NCI-H1048 (cell line): ENCODE results near the gene CSRP1.
"Not testable (repeated sequence)": the region's sequence is repeated elsewhere in the genome, so short reads cannot be mapped to it uniquely, and the experiment has no call there.

Source experiments
- DNase-seq: peaks from one replicate; lab custom pipeline; 2025; lab: John Stamatoyannopoulos, UW

The CSRP1 gene

DNA sequence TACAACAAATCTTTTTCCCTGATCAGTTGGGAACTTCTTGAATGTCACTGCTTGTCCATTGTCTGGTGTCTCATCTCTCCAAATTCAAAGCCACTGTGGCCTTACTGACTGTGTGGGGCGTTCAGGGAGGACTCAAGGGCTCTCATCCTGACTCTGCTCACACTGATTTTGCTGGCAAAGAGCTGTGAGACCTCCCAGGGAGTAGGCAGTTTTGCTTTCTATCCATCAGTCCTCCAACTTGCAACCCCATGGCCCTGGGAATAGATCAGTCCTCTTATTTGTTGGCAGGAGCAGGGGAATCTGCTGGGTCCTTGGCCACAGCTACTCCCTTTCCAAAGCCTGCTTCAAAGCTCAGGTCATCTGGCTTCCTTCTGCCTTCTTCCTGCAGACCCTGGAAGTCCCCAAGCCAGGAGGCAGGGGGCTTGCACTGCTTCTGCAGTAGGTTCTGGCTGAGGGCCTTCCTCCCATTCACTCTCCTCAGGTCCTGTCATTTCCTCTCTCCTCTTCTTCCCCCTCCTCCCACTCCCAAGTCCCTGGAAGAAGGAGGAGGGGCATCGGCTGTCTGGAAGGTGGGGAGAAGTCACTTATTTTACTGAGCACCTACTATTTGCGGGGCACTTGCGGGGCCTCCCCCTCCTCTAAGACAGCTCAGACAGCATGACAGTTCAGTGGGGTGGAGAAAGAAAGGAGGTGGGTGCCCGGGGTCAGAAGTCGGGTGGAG, 31.1 kb upstream of the CSRP1 start:
- DNase-seq: no peak

- no peak for DNase-seq
Measured at GRCh38 chr1:201537467-201537866, 30.5 kb upstream of the CSRP1 start.

DNA sequence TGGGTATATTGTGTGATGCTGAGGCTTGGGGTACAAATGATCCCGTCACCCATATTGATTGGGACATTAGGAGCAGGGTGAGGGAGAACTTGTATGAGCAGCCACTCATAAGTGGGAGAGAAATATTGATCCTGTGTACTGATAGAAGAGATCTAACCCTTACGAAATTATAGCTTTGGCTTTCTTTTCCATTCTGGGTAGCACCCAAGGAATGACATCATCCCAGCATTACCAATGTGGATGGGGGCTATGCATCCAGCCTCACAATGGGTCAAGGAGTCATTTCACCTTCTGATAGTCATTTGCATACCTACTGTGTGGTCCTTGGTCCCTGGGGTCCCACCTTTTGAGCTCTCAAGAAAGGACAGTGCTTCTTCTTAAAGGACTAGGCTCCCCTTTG, 30.1 kb upstream of the CSRP1 start:
- DNase-seq: no peak

DNA sequence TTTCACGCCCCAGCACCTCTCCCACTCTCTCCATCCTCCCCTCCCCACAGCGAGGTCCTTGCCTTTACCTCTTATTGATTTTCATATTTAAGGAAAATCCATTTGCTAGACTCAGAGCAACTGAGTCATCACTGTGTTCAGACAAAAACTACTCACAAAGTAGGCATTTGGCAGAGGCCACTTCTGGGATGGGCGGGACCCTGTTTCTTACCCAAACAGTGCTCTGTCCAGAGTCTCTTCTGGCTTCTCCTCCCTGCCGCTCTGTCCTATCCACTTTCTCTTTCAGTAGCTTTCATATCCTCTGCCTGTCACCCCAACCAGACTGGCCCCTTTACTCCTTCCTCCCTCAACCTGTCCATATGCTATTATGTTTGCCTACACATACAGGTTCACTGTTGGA, 29.6 kb upstream of the CSRP1 start:
- no peak for DNase-seq

GRCh38 chr1:201535919-201536245, 29.0 kb upstream of the CSRP1 start:
- DNase-seq: no peak

- no peak for DNase-seq
Measured at GRCh38 chr1:201535046-201535918, 28.4 kb upstream of the CSRP1 start.

DNA sequence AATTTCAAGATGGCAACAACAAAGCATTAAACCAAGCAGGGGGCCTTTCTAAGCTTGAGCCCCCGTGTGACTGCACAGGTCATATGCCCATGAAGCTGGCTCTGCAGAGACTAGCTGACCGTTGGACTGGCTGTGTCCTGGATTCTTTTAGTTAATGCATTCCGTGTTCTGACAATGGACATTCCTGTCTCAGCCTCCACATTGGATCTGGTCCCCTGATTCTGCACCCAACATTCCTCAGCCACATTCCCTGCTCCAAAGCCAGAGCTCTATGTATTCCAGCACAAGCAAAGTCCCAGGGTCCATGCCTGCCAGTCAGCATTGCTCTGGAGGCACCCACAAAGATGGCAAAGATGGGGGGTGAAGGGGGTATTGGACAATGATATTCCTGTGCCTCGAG, 26.9 kb upstream of the CSRP1 start:
- DNase-seq: no peak

GRCh38 chr1:201531551-201532425, 24.9 kb upstream of the CSRP1 start:
- DNase-seq: no peak

DNA sequence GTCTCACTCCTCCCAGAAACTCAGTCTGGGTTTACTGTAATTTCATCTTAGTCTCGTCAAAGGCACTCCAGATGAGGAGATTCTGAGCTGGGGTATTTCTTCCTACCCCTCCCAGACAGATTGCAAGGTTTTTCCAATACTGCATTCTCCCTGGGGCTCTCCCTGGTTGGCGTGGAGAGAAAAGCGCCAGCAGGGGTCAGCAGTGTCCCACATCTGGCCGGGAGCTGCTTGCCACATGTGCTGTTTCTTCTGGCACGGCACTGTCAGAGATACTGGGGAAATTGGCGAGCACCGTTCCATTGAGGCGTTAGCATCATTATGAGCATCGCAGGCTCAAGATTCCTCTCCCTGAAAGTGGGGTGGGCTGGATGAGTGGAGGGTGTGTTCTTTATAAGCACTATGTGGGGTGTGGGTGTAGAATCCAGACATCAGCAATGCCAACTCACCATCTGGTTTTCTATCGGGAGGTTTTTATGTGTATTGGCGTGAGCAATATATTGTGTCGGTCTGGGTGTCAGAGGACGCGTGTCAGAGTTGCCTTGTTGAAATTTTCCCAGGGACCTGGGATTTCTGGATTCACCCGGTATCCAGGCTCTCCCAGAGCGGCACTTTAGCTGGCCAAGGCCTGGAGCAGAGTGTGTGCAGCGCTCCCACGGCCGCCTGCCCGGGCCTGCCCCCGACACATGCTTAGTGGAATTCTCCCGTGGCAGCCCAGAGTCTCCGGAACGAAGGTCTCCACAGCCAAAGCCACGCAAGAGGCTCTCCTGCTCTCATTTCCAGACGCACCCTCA, 24.0 kb upstream of the CSRP1 start:
- DNase-seq: no peak

DNA sequence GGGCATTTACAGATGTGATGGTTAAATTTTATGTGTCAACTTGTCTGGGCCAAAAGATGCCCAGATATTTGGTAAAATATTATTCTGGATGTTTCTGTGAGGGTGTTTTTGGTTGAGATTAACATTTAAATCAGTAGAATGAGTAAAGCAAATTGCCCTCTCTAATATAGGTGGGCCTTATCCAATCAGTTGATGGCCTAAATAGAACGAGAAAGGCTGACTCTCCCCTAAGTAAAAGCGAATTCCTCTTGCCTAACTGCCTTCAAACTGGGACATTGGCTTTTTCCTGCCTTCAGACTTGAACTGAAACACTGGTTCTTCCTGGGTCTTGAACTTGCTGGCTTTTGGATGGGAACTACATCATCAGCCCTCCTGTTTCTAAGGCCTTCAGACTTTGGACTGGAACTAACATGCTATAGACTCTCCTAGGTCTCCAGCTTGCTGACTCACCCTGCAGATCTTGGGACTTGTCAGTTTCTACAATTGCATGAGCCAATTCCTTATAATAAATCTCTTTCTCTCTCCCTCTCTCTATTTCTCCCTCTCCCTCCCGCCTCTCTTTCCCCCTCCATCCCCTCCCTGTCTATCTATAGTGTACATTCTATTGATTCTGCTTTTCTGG, 21.8 kb upstream of the CSRP1 start:
- DNase-seq: no peak

DNA sequence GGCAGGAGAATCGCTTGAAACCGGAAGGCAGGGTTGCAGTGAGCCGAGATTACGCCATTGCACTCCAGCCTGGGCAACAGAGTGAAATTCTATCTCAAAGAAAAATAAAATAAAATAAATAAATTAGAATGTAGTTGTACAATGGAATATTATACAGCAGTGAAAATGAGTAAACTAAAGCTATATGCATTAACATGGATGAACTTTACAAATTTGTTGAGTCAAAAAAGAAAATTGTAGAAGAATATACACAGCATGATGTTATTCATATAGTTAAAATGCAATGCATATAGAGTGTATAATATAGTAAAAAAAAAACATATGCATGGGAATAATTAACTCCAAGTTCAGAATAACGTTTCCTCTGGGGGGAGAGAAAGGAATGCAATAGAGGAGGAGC, 21.0 kb upstream of the CSRP1 start:
- DNase-seq: no peak

DNA sequence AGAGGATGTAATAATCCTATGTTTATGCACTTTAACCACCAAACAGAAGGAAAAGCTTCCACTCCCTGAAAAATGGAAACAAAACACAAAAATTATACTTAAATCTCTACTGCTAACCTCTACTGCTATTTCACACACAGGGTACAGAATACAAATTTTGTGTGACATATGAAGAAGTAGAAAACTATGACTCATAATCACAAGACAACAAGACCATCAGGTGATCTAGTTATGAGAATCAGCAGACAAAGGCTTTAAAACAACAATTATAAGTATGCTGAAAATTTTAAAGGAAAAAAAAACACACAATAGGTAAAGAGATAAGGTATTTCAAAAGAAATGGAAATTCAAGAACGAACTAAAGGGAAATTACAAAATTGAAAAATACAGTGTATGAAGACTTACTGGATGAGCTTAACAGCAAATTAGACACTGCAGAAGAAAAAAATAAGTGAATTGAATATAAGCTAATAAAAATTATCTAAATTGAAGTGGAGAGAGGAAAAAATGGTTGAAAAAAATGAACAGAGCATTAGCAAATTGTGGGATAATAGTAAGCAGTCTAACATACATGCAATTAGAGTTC, 18.4 kb upstream of the CSRP1 start:
- no peak for DNase-seq

- DNase-seq: not testable (repeated sequence)
Measured at GRCh38 chr1:201520046-201520575, 13.2 kb upstream of the CSRP1 start.

GRCh38 chr1:201518071-201518470, 11.1 kb upstream of the CSRP1 start:
- DNase-seq: no peak

GRCh38 chr1:201517631-201518030, 10.7 kb upstream of the CSRP1 start:
- no peak for DNase-seq

DNA sequence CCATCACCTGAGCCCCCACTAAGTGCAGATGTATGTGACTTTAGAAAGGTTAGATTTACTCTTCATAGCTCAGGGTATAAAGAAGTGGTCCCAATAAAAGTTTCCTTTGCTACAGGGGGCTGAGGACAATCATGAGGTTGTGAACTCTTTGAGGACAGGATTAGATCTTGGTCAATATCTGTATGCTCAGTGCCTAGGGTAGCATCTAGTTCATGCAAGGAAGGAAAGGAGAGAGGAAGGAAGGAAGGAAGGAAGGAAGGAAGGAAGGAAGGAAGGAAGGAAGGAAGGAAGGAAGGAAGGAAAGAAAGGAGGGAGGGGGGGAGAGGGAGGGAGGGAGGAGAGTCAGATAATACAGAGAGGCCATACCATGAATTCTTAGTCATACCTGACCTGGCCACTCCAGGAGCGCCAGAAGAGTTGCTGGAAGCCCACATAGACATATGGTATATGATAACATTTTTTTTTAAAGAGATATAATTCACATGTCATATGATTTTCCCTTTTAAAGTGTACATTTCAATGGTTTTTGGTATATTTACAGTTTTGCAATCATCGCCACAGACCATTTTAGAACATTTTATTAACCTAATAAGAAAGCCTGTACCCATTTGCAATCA, 9.7 kb upstream of the CSRP1 start:
- no peak for DNase-seq

DNA sequence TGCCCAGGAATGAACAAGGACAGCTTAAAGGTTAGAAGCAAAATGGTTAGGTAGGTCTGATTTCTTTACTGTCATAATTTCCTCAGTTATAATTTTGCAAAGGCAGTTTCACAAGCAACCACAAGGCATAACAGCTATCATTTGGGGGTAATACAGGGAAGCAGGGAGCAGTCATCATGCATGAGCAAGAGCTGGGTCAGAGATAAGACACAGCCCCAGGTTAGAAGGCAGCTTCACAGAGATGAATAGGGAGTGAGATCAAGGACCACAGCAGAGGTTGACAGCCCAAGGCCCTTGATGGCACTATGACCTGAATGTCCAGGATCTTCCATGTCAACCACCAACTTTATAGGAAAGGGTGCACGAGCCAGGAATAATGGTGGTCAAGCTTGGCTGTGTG, 9.0 kb upstream of the CSRP1 start:
- DNase-seq: no peak

DNA sequence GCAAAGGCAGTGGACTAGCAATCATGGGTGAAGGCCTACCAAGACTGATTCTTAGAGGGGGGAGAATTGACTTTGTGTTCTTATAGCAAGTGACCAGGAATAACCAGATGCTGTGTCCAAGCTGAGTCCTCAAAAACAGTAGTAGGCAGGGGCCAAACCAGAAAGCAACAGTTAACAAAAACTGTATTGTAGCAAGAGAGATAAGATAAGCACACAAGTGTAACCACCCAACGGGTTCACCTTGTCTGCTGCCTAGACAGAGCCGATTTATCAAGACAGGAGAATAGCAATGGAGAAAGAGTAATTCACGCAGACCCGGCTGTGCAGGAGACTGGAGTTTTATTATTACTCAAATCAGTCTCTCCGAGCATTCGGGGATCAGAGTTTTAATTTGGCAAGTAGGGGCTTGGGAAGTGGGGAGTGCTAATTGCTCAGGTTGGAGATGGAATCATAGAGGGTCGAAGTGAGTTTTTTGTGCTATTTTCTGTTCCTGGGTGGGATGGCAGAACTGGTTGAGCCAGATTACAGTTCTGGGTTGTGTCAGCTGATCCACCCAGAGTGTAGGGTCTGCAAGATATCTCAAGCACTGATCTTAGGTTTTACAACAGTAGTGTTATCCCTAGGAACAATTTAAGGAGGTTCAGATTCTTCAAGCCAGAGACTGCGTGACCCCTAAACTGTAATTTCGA, 8.3 kb upstream of the CSRP1 start:
- no peak for DNase-seq

DNA sequence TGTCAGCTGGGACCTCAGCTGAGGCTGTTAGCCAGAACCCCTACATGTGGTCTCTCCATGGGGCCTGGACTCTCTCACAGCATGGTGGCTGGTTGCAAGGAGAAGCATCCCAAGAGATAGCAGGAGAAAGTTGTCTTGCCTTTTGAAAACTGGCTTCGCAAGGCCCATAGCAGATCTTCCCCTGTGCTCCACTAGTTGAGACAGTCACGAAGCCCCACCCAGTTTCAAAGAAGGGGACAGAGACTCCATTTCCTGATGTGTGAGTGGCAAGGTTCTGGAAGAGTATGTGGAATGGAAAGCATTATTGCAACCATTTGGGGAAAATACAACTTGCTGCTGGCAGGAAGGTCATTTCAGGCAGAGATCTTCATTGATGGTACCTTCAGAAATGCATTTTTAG, 7.5 kb upstream of the CSRP1 start:
- DNase-seq: no peak
